Kidney epithelial cell (primary cell): Measurements from ENCODE around the gene OLFM2. TPM values are rescaled to one million over a fixed set of nuclear protein-coding genes. Genes with fewer than 3 reads are reported as not detected.
"Not testable (repeated sequence)": the region's sequence is repeated elsewhere in the genome, so short reads cannot be mapped to it uniquely, and the experiment has no call there.

Experiments used
- DNase-seq: peaks from one replicate; pipeline ENCODE4 v3.0.0-alpha.2; 2010; ENCODE audit warnings: low read depth
- H3K27me3 ChIP-seq: 2 replicates; pipeline ENCODE4 v1.6.0; 2011; ENCODE audit warnings: low read length; ENCODE audit not compliant: control insufficient read depth, insufficient read depth
- H3K36me3 ChIP-seq: 2 replicates; pipeline ENCODE4 v1.5.1; 2011; ENCODE audit warnings: low read length; ENCODE audit not compliant: control insufficient read depth, insufficient read depth
- H3K4me3 ChIP-seq: 2 replicates; pipeline ENCODE4 v1.5.1; 2011; ENCODE audit warnings: low read depth, mild to moderate bottlenecking, control low read depth, low read length
- total RNA-seq: library from RNA; depleted of rRNA; stranded (reverse); fragments of >200 nt; gene quantifications from 2 replicates; pipeline ENCODE4 v1.2.3, GENCODE V29; 2015
- TF ChIP-seq, protein P1 (sequence below): IDR thresholded peaks from 2 replicates; pipeline ENCODE4 v1.5.1; 2011; ENCODE audit warnings: mild to moderate bottlenecking, moderate library complexity, low read length, control low read depth, inconsistent platforms; ENCODE audit not compliant: insufficient read depth, poor library complexity, severe bottlenecking

Gene OLFM2
- total RNA-seq, 1 donor from 2014 or later = 15.8 TPM

DNA sequence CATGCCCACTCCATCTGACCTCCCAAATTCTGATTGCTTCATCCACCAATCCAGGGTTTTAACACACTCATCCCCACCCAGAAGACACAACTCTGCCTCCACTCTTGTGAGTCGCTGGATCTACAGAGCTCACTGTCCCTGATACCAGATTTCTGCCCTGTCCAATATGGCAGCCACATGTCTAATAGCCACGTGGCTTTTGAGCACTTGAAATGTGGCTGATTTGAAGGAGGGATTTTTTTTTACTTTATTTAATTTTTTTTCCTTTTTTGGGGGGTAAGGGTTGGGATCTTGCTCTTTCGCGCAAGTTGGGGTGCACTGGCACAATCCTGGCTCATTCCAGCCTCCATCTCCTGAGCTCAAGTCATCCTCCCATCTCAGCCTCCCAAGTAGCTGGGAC lies 24.8 kb upstream of the OLFM2 start:
- Histone ChIP-seq H3K27me3 (peaks cover 4% of the 10 kb centered on the region), H3K4me3 (no peak overlapping the region), H3K36me3 (no peaks in the 10 kb centered on the region)
- DNase-seq = no peak
- TF ChIP-seq, protein P1, sequence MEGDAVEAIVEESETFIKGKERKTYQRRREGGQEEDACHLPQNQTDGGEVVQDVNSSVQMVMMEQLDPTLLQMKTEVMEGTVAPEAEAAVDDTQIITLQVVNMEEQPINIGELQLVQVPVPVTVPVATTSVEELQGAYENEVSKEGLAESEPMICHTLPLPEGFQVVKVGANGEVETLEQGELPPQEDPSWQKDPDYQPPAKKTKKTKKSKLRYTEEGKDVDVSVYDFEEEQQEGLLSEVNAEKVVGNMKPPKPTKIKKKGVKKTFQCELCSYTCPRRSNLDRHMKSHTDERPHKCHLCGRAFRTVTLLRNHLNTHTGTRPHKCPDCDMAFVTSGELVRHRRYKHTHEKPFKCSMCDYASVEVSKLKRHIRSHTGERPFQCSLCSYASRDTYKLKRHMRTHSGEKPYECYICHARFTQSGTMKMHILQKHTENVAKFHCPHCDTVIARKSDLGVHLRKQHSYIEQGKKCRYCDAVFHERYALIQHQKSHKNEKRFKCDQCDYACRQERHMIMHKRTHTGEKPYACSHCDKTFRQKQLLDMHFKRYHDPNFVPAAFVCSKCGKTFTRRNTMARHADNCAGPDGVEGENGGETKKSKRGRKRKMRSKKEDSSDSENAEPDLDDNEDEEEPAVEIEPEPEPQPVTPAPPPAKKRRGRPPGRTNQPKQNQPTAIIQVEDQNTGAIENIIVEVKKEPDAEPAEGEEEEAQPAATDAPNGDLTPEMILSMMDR = no peak

DNA sequence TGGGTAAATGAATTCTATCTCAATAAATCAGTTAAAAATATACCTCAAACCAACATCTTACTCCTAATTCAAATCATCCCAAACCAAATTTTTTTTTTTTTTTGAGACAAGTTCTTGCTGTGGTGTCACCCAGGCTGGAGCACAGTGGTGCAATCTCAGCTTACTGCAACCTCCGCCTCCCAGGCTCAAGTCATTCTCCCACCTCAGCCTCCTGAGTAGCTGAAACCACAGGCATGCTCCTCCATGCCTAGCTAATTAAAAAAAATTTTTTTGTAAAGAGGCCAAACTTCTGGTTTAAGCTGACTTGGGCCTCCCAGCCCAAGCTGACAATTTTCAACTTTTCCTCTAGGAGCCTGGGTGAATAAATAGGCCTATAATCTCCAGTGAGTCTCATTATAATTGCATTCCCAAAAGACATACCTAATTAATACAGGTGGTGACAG lies 22.1 kb upstream of the OLFM2 start:
- Histone ChIP-seq H3K4me3 (no peak overlapping the region), H3K36me3 (no peaks in the 10 kb centered on the region), H3K27me3 (no peaks in the 10 kb centered on the region)
- no peak for DNase-seq
- TF ChIP-seq, protein P1 = no peak

DNA sequence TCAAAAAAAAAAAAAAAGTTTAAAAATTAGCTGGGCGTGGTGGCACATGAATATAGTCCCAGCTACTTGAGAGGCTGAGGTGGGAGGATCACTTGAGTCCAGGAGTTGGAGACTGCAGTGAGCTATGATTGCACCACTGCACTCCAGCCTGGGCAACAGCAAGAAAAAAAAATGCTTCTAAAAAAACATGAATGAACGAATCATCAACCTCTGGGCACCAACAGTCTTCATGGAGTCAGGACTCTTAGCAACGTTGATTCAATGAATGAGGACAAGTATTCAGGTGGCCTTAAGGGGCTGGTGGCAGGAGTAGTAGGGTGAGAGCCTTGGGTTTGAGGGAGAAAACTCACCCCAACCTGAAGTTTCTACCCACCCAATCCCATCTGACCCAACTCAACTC lies 20.6 kb upstream of the OLFM2 start:
- TF ChIP-seq, protein P1 = no peak
- no peaks in the 10 kb centered on the region for H3K36me3 ChIP-seq
- H3K27me3 ChIP-seq = no peaks in the 10 kb centered on the region
- no peak for DNase-seq
- H3K4me3 ChIP-seq = no peak overlapping the region

DNA sequence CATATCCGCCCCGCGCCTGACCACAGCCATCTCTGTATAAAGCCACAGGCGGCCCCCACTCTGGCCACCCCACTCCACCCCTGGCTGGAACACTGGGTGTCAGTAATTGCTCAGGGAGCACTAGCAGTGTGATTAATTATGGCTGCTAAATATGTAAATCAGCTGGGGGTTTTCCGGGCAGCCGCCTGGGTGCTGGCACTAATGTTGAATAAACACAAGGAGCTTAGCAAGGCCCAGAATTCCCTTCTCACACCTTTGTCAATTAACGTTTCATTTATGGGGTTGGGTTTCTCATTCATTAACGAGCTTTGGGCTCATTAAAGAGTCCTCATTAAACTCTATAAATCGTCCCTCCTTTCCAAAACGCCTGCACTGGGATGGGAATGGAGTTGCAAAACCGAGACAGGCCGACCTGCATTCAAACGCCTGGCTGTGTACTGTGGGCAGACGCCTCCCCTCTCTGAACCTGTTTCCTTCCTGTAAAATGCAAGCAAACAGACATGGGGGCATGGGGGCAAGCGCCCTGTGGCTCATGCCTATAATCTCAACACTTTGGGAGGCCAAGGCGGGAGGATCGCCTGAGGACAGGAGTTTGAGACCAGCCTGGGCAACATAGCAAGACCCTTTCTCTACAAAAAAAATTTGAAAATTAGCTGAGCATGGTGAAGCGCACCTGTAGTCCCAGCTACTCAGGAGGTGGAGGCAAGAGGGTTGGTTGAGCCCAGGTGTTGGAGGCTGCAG lies 17.7 kb upstream of the OLFM2 start:
- TF ChIP-seq, protein P1 = no peak
- H3K27me3 ChIP-seq = no peaks in the 10 kb centered on the region
- H3K36me3 ChIP-seq = no peaks in the 10 kb centered on the region
- H3K4me3 ChIP-seq = no peak overlapping the region
- DNase-seq = no peak

DNA sequence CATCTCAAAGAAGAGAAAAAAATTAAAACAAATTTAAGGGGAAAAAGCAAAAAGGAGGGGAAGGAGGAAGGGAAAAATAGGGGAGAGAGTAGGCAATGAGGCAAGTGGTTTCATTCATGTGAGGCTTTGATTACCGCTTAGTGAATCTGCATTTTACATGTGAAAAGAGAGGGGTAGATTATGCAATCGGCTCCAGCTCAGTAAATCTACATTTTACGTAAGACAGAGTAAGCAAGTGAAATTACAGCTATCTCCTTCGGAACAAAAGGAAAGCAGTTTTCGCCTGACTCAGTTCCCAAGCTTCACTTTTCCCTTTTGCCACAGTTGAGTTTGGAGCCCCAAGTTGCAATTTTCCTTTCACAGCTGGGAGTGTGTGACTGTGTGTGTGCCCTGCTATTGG lies 16.0 kb upstream of the OLFM2 start:
- no peaks in the 10 kb centered on the region for H3K36me3 ChIP-seq
- no peak overlapping the region for H3K4me3 ChIP-seq
- no peak for DNase-seq
- H3K27me3 ChIP-seq = no peaks in the 10 kb centered on the region
- TF ChIP-seq, protein P1 = no peak

DNA sequence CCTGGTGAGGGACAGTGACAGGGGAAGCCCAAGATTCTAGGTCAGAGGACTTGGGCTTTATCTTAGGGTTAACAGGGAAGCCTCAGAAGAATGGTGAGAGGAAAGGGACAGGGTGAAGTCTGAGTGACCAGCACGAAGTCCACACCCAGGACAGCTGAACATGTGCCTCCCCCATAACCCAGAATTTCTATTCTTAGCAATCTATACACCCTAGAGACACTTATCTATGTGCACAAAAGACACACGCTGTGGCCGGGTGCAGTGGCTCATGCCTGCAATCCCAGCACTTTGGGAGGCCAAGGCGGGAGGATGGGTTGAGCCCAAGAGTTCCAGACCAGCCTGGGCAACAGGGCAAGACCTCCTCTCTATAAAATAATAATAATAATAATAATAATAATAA lies 11.1 kb upstream of the OLFM2 start:
- TF ChIP-seq, protein P1 = no peak
- DNase-seq = no peak
- no peak overlapping the region for H3K4me3 ChIP-seq
- H3K36me3 ChIP-seq = no peaks in the 10 kb centered on the region
- no peaks in the 10 kb centered on the region for H3K27me3 ChIP-seq

DNA sequence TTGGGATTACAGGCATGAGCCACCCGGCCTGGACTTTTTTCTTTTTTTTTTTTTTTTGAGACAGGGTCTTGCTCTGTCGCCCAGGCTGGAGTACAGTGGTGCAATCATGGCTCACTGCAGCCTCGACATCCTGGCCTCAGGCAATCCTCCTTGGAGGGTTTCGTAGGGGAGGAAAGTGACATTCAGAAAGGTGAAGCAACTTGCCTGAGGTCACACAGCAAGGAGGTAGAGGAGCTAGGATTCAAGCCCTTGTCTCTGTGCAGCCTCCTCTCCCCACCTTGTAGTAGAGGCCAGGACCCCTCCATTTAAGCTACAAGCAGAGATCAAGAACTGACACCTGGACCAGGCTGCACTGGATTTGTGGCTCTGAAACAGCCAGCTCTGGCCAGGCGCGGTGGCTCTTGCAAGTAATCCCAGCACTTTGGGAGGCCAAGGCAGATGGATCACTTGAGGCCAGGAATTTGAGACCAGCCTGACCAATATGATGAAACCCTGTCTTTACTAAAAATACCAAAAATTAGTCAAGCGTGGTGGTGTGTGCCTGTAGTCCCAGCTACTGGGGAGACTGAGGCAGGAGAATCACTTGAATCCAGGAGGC lies 10.3 kb upstream of the OLFM2 start:
- H3K4me3 ChIP-seq, DNase-seq, H3K36me3 ChIP-seq: not testable (repeated sequence)

More for the DNA sequence above, 10.3 kb upstream of the OLFM2 start:
- not testable (repeated sequence) for H3K27me3 ChIP-seq
